Heart left ventricle (tissue), 16 donors: ENCODE data around the gene HOXD3. TPM values are rescaled to one million over a fixed set of nuclear protein-coding genes. Genes with fewer than 3 reads are reported as not detected.

Source experiments
- ATAC-seq, 4 donors: fragments of 200-7000 bp; cut with Tn5 transposase; one replicate each; pipeline ENCODE4 v1.9.1; 2020 to 2022; ENCODE audit warnings: moderate library complexity in 4 of 4, mild to moderate bottlenecking in 3 of 4, moderate number of reproducible peaks in 1 of 4
- DNase-seq, 5 donors: peaks; one replicate each; pipeline ENCODE4 v3.0.0-alpha.2; 2020
- H3K27ac ChIP-seq, 12 donors: fragments of 200-600 bp; sonication (generic) in 4 of 12; one replicate each; pipeline versions ENCODE4 v1.5.0 to v1.8.0; 2016 to 2022; ENCODE audit warnings: mild to moderate bottlenecking in 2 of 12
- H3K27me3 ChIP-seq, 9 donors: fragments of 200-600 bp; sonication (generic) in 2 of 9; one replicate each; pipeline versions ENCODE4 v1.5.1 to v1.8.0; 2016 to 2022; ENCODE audit warnings: mild to moderate bottlenecking in 3 of 9
- H3K36me3 ChIP-seq, 9 donors: fragments of 200-600 bp; sonication (generic) in 2 of 9; one replicate each; pipeline versions ENCODE4 v1.5.0 to v1.8.0; 2018 to 2022; ENCODE audit warnings: mild to moderate bottlenecking in 2 of 9
- H3K4me1 ChIP-seq, 12 donors: fragments of 200-600 bp; sonication (generic) in 4 of 12; one replicate each; pipeline versions ENCODE4 v1.5.0 to v1.8.0; 2016 to 2022; ENCODE audit warnings: mild to moderate bottlenecking in 3 of 12
- H3K4me3 ChIP-seq, 12 donors: fragments of 200-600 bp; sonication (generic) in 4 of 12; one replicate each; pipeline versions ENCODE4 v1.5.0 to v1.8.0; 2017 to 2022; ENCODE audit warnings: mild to moderate bottlenecking in 9 of 12, moderate library complexity in 4 of 12
- H3K9me3 ChIP-seq, 12 donors: fragments of 200-600 bp; sonication (generic) in 4 of 12; one replicate each; pipeline versions ENCODE4 v1.5.0 to v1.8.0; 2016 to 2022; ENCODE audit warnings: mild to moderate bottlenecking in 1 of 12
- CTCF ChIP-seq, 12 donors: fragments of 200-600 bp; sonication (generic) in 4 of 12; IDR thresholded peaks; one replicate each; pipeline versions ENCODE4 v1.5.0 to v1.8.0; 2018 to 2022; ENCODE audit warnings: antibody characterized with exemption in 12 of 12, mild to moderate bottlenecking in 5 of 12
- POLR2A ChIP-seq, 2 donors: fragments of 450-650 bp; IDR thresholded peaks; one replicate each; pipeline ENCODE4 v1.6.1; 2017; ENCODE audit warnings: antibody characterized with exemption in 2 of 2, mild to moderate bottlenecking in 2 of 2, moderate library complexity in 2 of 2
- WGBS, 4 donors: extraction: QIAGEN DNeasy Blood & Tissue Kit in 2 of 4; methylation state at CpG; one replicate each; pipeline versions ENCODE4 v1.1.5 to v1.1.7; 2013 to 2018; 5-methylcytosine and 5-hydroxymethylcytosine counted together
- intact Hi-C, 10 donors: fragments of 100-400 bp; cut with DNase I; formaldehyde crosslinking; loops; one replicate each; pipeline versions ENCODE4 v1.11.1 to v1.14.2; 2022
- polyA plus RNA-seq, 2 donors: library from polyadenylated mRNA; stranded (reverse); fragments of 200-250 nt; gene quantifications; one replicate each; pipeline ENCODE4 v1.2.3, GENCODE V29; 2013
- total RNA-seq, 9 donors: library from RNA; depleted of rRNA in 2 of 9; stranded (reverse); fragments of >200 nt in 2 of 9; fragmentation: NEBNext Ultra II Directional in 3 of 9; extraction: Animal tissue kit (Norgen Biotek cat#: 25700) in 3 of 9; gene quantifications; one replicate each; pipeline versions ENCODE4 v1.1.0 to v1.2.4, GENCODE V29; 2016 to 2023
- donor health status: ischemic (EF 13 %, LVEDD 7.1; RV severe dilation, severe dysfunction).
- donor health status: healthy with polysubstance abuse.
- donor health status: DM: no; HTN: yes; CAD: no.
- donor health status: DM: no; HTN: no; CAD: no.
- donor health status: ischemic (EF 25% LVEDD 6.9; RV normal size, moderate dysfunction).
- donor health status: ischemic (EF 25% LVEDD 5.7; RV mildly dilated, moderate dysfunction).
- donor health status: healthy.
- donor health status: DM: yes; HTN: yes; CAD: no.
- donor health status: ischemic (EF 35%, LVEDD 5.7; RV mildly dilated, moderate dysfunction).
- donor health status: nonischemic (EF 11% LVEDD 7.7; RV severe dilation, severe dysfunction).
- donor health status: DM: yes; HTN: yes; CAD: no.
- donor health status: PGD.
- donor health status: ischemic (EF 29% LVEDD 5.4; RV normal size, mild dysfunction).
- donor health status: nonischemic (EF 23%, LVEDD 6.1; RV moderate dilation, normal function).

HOXD3 gene
- total and polyA plus RNA-seq, 11 donors, result 0.04 to 1.4 (median 0.52) TPM

DNA sequence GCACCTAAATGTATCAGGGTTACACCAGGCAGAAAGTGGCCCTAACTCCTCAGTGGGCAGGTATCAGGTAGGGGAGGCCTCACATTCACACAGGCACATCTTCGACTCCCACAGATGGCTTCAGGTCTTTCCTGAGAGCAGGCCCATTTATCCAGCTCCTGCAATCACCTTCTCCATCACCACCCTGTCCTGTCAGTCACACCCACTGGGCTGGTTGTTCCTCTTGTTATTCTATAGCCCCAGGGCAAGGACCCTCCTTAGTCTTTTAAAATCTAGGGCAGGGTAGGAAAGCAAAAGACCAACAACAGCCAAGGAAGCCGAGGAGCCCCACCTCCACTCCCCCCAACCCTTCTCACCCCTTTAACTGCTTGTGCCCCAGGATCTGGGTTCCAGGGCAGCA is 14.8 kb upstream of the HOXD3 start:
- no peak for ATAC-seq
- no peak for DNase-seq
- Histone ChIP-seq H3K36me3 (no peaks in the 10 kb centered on the region), H3K4me1 (peaks cover 0 to 19% (median 11%) of the 10 kb centered on the region in 12 donors), H3K4me3 (no peak overlapping the region), H3K9me3 (no peaks in the 10 kb centered on the region), H3K27ac (no peak overlapping the region), H3K27me3 (peaks cover 23 to 98% (median 68%) of the 10 kb centered on the region in 9 donors)
- WGBS, 4 donors, result 89 to 100% (median 95%) methylated on average over 2 of the region's 2 CpGs
- TF ChIP-seq POLR2A (IDR thresholded peaks at IDR 0.05), result no peak
- TF ChIP-seq CTCF (IDR thresholded peaks at IDR 0.05), result no peak
- intact Hi-C loops, result loop anchor here in 4 of 10 donors (5.0 kb wide), 3 partner anchors 35 to 510 kb away; no protein-coding TSS in a partner anchor

- H3K4me1 ChIP-seq, result peaks cover 0 to 10% (median 5%) of the 10 kb centered on the region in 12 donors
- H3K4me3 ChIP-seq, result no peak overlapping the region
- TF ChIP-seq POLR2A (IDR thresholded peaks at IDR 0.05) (no peak), CTCF (IDR thresholded peaks at IDR 0.05) (no peak)
- DNase-seq, result no peak
- H3K27me3 ChIP-seq, result peaks cover 23 to 98% (median 68%) of the 10 kb centered on the region in 9 donors
- no peaks in the 10 kb centered on the region for H3K36me3 ChIP-seq
- H3K27ac ChIP-seq, result no peak overlapping the region
- intact Hi-C loops, result no loop called here
- WGBS, 4 donors, result 41 to 50% (median 48%) methylated on average over 4 of the region's 4 CpGs
- H3K9me3 ChIP-seq, result no peaks in the 10 kb centered on the region
- no peak for ATAC-seq
Observed at GRCh38 chr2:176145085-176145969, 11.8 kb upstream of the HOXD3 start.

DNA sequence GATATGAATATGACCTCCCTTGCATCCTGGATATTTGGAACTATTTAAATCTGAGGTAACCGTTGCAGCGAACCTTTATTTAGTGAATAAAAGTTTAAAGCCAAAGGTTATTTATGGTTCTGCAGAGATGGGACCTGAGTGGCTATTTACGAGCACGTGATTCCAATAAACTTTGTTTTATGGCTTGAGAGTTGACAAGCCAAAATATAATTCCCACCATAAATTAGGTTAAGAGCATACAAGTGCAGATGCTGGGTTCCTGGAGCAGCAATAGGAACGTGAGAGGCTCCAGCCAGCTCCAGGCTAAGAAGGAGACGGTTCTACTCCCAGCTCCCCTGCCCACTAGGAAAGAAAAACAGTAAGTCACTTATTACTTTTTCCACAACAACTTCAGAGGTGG is 11.0 kb upstream of the HOXD3 start:
- ATAC-seq, result no peak
- Histone ChIP-seq H3K9me3 (no peaks in the 10 kb centered on the region), H3K4me1 (peaks cover 0 to 3% (median 0%) of the 10 kb centered on the region in 12 donors), H3K4me3 (no peak overlapping the region), H3K27ac (no peak overlapping the region), H3K27me3 (peaks cover 30 to 98% (median 73%) of the 10 kb centered on the region in 9 donors), H3K36me3 (no peaks in the 10 kb centered on the region)
- DNase-seq, result no peak
- 27 to 51% (median 39%) methylated on average over 6 of the region's 6 CpGs for WGBS, 4 donors
- no peak for TF ChIP-seq CTCF (IDR thresholded peaks at IDR 0.05)
- TF ChIP-seq POLR2A (IDR thresholded peaks at IDR 0.05), result no peak
- intact Hi-C loops, result no loop called here

DNA sequence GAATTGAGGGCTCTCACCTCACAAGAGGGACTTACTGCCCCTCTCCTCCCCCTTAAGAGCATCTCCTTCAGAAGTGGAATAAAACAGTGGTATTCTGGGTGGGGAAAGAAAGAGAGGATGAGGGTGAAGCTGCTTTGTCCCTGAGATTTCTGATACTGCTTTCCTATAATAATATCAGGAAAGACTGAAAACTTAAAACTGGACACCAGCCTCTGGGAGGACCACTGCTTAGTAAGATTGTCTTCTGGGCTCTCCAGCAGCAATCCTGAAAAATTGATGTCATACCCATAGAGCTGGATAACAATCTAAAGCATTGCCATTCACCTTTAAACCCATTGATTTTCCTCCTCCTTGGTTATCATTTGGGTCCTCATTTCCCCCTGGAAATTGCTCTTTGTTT is 10.5 kb upstream of the HOXD3 start:
- peaks cover 0 to 5% (median 0%) of the 10 kb centered on the region in 12 donors for H3K4me1 ChIP-seq
- no peak overlapping the region for H3K27ac ChIP-seq
- DNase-seq, result no peak
- no peaks in the 10 kb centered on the region for H3K9me3 ChIP-seq
- no peak for ATAC-seq
- TF ChIP-seq POLR2A (IDR thresholded peaks at IDR 0.05) (no peak), CTCF (IDR thresholded peaks at IDR 0.05) (no peak)
- no peak overlapping the region for H3K4me3 ChIP-seq
- peaks cover 36 to 98% (median 79%) of the 10 kb centered on the region in 9 donors for H3K27me3 ChIP-seq
- H3K36me3 ChIP-seq, result no peaks in the 10 kb centered on the region
- intact Hi-C loops, result no loop called here
